ENCODE measurements around the gene CCHCR1.

CCHCR1 gene

DNA sequence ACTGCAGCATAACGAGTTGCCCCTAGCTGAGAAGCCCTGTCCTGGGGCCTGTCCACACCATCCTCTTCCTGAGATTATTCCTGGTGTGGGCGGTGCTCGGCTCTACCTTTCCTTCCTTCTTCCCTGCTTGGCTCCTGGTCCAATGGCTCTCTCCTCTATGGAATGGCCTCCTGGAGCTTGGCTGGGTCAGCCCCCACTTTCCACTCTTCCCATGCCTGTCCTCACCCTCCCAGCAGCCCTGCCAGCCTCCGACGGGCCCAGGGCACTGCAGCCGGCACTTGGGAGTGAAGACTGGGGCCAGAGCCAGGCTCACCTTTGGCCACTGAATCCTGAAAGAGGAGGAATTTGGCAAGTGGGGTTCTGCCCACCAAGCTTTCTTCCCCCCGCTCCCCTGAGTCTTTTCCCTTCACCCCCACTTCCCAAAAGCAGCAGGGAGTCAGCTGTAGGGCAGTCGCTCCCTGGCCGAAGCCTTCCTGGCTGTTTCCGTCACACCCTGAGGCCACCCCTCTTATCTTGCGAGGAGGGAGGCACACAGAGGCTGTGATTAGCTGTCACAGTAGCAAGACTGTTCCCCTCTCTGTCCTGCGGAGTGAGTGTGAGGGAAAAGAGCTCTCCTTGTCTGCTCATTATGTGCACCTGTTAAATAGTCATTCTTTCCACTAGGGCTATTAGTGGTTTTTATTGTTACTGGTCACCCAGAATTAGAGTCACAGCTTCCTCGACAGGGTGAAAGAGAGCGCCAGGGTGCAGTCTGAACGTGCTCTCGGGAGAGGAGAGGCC, 31.0 kb downstream of the CCHCR1 start:
- FAIRE-seq, result no peak

DNA sequence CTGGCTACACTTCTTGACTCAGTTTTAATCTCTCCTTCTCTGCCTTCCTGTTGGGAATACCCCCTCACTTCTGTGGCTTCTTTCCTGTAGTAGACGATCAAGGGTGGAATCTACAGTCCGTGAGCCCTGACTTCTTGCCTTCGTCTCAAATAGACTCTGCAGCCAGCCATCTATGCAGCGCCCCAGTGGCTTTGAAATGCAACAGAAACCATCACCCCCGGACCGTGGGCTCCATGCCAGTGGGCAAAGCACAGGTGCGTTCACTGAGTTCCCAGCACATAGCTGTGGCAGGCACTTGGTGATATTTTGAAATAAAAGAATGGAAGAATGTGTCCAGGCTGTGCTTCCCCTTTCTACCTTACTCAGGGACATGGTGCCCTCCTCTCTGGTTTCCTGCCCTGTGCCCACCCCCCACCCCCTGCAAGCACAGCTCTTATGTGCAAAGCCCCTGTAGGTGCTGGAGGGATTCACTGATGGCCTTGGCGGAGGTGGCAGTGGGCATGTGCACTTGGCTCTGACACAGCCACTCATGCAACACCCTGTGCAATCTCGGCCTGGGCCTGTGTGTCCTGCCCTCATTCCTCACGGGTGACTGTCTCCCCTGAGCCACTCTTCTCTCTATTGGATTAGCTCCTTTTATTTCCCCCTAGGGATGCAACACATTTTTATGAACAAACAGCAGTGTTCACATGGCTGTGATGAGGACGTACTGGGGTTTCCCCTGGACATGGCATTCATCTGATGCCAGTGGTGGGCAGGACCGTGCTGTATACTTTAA, 31.8 kb downstream of the CCHCR1 start:
- FAIRE-seq, result no peak

DNA sequence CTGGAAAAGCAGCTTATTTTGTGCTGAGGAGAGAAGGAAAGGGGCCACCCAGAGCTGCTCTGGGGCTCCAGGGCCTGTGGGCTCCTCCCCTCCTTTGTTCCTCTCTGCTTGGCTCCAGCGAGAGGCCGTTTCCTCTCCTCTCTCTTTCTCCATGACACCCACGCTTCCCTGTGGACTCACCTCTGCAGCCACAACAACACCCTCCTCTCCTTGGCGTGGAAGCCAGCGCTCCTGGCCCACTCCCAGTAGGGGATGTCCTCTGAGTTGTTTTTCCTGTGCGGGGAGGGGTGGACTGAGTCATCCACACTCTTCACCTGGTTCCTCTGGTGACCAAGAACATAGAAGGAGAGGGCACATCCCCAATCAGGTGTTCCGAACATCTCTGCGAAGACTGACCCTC, 32.4 kb downstream of the CCHCR1 start:
- FAIRE-seq, result no peak

DNA sequence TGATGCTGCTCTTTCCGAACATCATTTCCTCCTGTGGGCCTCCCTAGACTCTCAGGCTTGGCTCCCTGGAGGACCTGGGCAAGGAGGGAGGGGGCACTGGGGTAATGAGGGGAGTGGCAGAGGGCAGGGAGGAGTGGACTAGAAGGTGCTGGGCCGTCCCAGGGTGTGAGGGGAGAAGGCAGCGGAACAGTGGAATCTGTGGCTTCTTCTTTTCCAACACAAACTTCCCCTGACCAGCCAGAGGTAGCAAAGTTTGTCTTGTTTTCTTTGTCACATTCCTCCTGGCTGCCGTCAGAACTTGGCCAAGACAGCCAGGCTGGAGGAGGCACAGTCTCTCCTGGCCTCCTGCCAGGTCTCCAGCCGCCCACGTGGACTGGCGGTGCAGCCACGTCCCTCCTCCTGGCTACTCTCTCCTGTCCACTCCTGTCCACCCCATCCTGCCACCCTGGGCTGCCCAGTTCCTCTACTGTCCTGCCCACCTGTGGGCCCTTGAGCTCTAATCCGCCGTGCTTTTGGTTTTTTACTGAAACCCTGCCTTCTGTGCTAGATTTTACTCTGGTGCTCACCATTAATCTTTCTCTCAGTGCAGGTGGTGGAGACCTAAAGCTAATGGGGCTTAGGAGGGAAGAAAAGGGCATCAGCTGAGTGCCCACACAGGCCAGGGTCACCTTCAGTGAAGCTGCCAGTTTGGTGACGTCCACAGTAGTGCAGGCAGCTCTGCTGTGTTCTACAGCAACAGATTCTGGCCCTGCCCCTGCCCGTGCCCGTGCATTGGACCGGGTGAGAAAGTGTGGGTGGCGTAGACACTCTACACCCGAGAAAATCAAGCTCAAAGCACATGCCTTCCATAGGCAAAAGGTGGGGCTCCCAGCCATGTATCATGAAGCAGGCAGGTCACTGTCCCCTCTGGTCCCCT, 34.6 kb downstream of the CCHCR1 start:
- no peak for FAIRE-seq

DNA sequence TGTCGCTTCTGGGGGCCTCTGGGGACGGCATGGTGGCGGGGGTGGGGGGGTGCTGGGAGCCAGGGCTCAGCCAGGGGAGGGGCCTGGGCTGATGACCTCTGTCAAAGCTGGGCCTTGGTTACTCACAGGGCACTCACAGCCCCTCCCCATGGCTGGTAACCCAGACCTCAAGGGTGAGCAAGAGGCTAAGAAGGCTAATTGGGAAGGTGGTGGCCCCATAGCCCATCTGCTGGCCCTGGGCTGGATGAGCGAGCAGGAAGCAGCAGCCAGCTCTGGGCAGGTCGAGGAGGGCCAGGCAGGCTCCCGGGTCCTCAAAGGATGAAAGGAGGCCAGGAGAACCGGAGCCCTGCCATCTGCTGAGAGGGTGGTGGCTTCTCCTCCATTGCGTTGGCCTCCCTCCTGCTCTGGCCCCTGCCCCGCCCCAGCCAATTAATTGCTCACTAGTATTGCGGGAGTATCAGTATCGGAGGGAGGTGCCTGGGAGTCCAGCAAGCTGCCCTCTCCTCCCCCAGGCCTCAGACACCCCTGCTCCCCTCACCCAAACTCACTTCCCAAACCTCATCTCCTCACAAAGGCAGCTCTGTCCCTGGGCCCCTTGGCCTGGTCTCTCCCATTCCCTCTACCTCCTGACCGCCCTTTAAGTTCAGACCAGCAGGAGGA, 36.3 kb downstream of the CCHCR1 start:
- no peak for FAIRE-seq

DNA sequence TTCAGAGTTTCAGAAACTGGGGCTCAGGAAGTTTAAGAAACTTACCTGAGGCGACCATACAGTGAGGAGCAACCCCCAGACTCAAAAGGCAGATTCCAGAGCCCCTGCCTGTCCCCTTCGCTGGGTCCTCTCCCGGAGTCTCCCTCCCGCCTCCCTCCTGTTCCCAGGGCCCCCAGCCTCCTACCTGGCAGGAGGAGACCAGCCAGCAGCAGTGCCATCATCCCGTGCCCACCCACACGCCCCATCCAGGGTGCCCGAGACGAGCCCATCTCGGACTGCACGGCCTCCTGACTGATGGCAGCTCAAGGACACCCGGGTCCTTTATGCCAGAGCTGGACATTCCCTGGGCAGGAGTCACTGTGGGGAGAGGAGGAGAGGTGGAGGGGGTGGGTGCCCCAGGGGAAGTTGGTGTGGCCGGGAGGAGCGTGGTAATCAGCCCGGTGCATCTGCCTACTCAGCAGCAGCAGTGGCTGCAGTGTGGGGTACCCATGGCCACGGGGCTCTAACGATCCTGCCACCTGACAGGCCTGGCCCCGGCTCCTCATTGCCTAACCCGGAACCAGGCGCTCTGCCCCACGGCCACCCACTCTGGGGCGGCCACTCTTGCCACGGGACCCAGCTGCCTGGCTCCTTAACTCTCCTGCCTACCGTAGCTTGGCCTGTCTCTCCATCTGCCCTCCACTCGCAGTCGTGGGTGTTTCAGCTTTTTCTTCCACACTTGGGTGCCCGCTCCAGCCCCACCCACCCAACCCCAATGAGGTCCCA, 37.3 kb downstream of the CCHCR1 start, which contains the start of gene CDSN:
CDSN (minus strand) TSS at position 296 of the 765 bp plus-strand sequence; CDS start at position 269, 27 bp downstream.
- FAIRE-seq, result no peak

DNA sequence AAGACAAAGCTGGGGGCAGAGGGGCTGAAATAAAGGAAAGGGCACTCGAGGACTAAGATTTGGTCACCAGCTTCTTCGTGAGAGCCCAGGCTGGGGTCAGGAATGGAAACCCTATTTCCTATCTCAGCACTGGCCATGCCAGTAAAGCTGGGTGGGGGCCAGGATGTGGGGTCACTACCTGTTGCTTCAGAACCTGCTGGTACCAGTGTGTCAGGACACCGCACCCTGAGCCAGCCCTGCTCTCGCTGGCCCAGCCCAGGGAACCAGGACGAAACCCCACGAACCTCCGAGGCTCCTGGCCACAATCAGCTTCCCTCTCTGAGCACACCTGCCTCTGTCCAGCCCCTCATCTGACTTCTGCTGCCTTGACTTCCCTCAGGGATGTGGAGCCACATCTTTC, 39.4 kb downstream of the CCHCR1 start:
- FAIRE-seq, result no peak

DNA sequence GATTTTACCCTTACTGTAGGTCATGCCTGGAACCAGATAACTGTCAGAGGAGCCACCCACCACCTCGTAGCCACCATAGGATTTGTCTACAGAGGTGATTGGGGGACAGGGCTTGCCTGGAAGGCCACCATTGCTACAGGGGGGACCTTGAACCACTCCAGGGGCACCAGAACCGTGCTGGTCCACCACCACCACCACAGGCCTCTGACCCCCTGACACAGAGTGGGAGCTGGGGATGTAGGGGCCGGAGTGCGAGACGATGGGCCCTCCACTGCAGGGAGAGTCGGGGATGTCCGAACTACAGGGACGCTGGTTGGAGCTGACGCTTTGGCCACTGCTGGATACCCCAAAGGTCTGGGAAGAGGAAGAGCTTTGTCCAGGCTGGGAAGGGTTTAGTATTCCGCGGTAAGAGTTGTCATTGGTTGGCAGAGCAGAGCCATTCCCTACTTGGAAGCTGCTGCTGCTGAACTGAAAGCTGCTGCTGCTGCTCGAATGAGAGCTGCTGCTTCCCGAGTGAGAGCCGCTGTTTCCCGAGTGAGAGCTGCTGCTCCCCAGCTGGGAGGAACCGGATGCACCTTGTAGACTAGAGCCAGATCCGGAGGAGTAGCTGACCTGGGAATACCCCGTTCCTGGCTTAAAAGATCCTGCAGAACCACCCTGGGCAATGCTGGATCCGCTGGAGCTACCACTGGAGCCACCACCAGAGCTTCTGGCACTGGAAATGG, 40.8 kb downstream of the CCHCR1 start:
- no peak for FAIRE-seq

DNA sequence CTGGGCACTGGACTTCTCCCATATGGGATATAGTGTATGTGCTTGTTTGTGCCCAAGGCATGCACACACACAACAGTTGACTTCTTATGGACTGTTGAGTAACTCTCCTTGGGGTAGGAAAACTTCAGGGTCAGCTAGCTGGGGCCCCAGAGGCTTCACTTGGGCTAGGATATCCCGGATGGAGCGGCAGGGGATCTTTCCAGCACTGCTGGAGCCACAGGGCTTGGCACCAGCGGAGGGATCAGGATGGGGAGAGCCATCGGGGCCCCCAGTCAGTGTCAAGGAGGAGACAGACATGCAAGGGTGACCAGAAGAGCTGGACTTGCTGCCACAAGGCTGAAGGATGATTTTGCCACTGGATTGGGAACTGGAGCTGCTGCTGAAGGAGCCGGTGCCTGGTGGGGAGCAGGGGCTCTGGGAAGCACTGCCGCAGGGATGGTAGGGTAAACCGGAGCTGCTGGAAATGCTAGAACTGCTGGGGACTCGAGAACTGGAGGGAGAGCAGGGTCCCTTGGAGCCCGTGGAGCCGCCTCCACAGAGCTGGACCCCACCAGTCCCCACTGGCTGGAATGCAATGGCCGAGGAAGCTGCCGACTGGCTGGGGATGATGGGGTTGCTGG, 41.6 kb downstream of the CCHCR1 start:
- FAIRE-seq, result no peak

DNA sequence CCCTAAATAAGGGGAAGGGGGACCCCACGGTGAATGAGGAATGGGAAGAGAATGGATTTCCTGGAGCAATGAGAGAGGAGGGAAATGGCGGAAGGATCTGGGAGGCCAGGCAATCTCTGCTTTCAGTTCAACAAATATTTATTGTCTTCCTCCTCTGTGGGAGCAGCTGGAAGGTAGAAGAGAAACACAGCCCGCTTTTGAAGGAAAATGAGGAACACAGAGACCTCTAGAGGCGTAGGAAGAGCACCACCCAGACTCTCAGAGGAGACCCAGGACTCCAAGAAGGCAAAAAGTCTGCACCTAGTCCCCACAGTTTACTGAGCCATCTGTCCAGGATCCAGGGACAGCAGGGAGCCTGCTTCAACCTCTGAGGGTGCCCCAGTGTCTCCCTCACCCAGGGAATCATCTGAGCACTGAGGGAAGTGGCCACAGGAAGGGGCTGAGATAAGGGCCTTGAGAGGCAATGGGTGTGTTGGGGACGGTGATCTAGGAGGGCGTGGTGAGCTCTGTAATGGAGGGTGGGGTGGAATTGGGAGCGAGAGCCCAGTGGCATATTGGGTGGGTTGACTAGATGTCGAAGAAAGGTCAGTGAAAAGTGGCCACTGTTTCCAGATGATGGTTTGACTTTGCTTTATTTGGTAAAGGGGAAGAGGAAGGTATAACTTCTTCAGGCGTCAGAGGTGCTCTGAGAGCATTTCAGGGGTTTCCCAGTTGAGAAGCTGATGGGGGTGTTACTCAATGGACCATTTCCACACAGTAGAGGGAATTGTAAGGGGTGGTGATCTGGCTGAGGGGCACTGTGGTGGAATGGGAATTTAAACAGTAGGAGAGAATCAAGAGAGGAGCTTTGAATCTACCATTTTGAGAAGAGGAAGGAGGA, 42.4 kb downstream of the CCHCR1 start:
- no peak for FAIRE-seq

DNA sequence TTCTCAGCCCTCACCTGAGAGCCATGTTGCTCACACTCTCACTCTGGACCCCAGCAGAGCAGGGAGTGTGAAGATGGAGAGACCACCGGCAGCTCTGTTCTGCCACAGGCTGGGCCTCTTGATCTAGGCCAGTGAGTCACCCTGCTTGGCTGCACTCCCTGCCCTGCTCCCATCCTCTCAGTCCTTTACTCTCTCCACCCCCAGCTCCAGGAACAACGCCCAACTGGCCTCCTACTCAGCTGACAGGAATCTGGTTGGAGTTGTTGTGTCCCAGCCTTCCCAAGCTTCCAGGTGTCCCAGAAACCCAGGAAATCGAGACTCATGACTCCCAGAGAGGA, 43.1 kb downstream of the CCHCR1 start, which contains the start of gene PSORS1C1:
PSORS1C1 (plus strand) TSS at position 260 of the 338 bp plus-strand sequence. CDS start 14,833 bp downstream, outside the sequence.
- FAIRE-seq, result no peak

DNA sequence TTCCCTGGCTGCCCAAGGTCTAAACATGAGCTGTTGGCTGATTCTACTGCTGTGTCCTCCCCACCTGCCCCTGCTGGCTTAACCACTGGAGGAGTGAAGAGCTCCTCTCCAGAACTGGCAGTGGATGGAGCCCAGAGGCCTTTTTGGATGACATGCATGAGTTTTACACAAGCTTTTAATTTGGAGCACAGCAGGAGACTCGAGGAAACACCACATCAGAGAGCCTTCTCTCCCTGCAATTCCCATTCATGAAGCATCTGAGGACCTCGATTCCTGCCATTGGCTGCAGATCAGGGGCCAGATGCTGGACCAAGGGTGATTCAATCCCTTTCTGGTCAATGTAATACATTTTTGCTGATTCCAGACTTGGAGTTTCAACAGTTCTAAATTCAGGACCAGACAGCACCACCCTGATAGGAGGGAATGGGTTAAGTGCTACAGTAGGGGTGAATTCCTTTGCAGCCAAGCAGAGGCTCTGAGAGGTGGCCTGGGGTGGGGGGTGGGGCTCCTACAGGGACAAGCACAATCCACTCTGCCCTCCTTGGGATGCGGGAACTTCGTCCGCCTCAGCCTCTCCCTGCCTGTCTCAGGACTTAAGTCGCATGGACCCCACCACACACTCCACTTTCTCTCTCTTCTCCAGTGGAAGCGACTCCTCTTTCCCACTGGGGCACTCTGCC, 43.6 kb downstream of the CCHCR1 start:
- no peak for FAIRE-seq

DNA sequence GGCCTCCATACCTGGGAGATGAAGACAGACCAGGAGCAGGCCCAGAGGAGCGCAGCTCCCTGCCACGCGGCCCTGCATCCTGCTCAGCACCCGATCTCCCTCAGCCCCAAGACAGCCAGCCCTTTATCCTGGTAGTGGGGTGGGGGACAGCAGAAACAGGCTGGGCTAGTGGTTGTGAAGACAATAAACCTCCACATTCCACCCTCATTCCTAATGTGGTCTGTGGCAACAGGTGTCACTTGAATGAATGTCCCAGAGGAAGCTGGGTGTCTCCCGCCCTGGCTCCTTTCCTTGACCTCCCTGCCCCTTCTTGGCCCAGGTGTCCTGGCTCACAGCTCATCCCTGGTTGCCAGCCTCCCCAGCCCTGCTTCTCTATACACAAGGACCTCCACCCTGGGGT, 45.1 kb downstream of the CCHCR1 start, which contains the start of gene C6orf15:
C6orf15 (minus strand) TSS at position 98 of the 400 bp plus-strand sequence; CDS start at position 78, 20 bp downstream.
- no peak for FAIRE-seq

DNA sequence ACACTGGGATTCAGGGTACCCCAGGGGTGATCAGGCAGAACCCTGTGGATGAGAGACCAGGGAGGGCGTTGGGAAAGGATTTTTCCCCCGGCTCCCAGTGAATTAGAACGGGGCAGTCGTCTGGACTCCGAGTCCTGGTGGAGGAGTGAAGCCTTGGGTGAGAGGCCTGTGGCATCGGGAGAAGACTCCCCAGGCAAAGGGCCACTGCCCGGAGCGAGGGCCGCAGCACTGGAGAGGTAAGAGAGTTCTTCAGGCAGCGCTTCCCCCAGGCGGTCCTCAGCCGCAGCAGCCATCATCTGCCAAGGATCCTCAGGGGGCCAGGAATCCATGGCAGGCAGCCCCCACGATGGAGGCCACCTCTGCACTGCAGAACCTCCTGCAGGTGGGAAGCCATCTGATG, 45.9 kb downstream of the CCHCR1 start:
- no peak for FAIRE-seq

DNA sequence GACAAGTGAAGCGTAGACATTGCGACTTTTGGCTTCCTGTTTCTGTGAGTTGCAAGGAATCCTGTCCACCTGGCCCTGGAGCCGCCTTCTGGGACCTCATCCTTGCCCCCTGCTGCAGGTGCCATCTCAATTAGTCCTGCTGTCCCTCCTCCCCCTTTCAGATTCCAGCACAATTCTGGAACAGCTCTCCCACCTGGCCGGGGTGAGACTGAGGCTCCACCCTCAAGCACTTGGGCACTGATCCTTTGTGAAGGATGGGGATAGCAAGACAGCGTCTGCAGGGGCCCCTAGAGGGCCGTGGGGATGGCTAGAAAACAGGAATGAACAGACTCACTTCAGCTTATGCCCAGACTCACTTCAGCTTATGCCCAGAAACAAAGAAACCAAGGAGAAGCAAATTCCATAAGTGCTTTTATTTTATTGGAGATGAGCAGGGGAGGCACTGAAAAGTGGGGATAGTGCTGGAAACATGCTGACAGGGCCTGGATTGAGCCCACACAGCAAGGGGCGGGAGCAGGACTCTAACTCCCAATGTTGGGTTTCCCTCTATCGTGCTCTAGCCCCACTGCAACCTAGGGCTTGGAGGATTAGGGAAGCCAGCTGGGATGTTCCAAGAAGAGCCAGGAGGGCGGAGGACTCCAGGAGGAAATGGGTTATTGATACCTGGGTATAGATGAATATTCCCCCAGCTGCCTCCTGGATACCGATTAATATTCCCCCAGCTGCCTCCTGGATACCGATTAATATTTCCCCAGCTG, 46.6 kb downstream of the CCHCR1 start:
- FAIRE-seq, result no peak

DNA sequence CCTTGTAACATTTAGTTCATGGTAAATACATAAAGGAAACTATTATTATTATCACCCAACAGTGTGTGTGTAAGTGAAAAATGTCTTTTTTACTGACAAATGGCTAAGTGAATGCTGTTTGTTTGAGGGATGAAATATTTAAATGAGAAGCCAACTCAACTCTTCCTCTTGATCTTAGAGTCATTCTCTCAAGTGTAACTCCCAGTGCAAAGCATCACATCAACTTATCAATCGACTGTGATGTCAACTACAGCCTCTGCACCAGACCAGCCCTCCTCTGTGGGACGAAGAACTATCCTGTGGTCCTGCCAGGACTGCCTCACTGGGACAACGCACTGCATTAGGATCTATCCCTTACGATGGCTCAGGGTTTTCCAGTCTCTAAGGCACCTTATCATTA, 50.5 kb downstream of the CCHCR1 start:
- no peak for FAIRE-seq

DNA sequence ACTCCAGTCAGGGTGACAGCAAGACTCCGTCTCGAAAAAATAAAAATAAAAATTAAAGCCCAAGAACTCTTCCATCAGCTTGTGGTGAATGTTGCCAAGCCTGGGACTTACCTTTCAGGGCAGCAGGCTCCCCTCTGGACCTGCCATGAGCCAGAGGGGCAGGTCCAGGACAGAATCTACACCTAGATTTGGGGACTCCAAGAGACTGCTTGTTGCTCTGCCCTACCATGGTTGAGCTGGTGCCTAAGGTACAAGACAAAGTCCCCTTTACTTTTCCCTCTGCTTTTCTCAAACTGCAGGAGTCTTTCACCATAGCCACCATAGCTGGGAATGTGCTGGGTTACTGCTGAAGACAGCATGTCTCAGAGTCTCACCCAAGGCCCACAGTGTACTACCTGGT, 54.5 kb downstream of the CCHCR1 start:
- no peak for FAIRE-seq

DNA sequence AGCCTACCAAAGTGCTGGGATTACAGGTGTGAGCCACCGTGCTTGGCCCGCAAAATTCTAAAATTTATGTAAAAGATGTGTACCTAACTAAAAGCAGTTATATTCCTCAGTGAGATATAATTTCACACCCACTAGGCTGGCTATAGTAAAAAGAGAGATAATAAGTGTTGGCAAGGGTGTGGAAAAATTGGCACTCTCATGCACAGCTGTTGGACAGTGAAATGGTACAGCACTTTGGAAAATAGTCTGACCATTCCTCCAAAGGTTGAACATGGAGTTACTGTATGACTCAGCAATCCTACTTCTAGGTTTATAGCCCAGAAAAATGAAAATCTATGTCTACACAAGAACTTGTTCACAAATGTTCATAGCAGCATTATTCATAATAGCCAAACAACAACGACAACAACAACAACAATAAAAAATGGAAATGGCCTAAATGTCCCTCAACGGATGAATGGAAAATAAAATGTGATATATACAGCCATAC, 59.1 kb downstream of the CCHCR1 start:
- no peak for FAIRE-seq

All from endometrium (tissue), 2 donors.